Activated CD8-positive, alpha-beta memory T cell treated with anti-CD3 and anti-CD28 coated beads, Interleukin-2, amount 50 U/mL, for 1 hour (primary cell): ENCODE measurements around the gene TRIB2.
"Not testable (repeated sequence)": the region's sequence is repeated elsewhere in the genome, so short reads cannot be mapped to it uniquely, and the experiment has no call there.

Experiments
- DNase-seq: peaks from one replicate; pipeline ENCODE4 v3.0.0-alpha.2; 2020; ENCODE audit errors: extremely low read depth

Gene TRIB2

DNA sequence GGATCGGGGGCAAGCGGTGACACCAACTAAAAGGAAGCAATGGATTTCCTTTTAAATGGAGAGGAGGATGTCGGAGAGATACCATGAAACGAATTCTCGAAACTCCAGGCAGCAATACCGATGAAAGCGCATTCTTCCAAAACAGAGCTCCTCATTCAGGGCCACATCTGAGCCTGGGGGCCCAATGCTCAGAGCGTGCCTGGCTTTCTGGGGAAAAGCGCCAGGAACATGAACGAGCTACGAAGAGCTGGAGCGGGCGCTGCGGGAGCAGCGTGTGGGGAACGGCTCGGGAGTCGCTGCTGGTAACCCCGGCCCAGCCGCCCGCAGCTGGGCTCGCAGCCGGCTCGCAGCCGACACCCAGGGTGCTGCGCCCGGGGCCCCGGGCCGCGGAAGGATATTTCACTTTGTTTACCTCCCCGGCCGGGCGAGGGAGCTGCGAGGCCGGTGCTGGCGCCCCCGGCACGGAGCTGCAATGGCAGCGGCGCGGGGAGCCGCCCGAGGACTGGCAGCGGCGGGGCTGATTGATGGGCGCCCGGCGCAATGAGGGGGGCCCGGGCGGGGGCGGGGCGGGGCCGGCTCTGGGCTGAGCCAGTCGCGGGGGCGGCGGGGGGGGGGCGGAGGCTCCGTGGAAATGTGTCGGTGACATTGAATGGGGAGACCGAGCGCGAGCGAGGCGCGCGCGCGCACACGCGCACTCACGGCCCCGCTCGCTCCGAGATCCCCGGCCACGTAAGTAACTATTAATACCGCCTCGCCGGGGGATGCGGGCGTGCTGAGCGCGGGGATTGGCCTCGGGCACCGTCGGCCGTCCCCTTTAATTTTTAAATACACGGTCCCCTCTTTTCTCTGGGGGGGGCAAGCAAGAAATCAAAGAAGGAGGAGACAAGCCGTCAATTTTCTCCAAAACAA lies at the start of gene TRIB2:
TSS of gene TRIB2 (plus strand) at position 655 of the 909 bp plus-strand sequence. CDS start 1,372 bp downstream, outside the sequence.
- DNase-seq: peak; percentile 82

DNA sequence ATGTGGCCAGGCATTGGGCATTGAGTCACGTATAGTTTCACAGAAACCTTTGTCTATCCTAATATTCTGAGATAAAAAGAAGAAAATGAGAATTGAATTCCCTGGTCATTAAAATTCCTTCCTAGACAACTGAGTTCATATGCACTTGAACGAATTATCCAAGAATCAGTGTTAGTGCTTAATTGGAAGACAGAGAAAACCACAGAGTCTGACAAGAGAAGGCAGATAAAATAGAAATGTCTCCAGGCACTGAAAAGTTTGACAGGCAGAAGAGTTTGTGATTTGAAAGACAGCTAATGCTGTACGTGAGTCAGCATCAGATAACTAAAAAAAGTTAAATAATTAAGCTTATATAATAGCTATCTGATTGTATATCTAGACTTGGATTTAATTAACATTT lies 47.7 kb upstream of the TRIB2 start:
- DNase-seq: no peak

DNA sequence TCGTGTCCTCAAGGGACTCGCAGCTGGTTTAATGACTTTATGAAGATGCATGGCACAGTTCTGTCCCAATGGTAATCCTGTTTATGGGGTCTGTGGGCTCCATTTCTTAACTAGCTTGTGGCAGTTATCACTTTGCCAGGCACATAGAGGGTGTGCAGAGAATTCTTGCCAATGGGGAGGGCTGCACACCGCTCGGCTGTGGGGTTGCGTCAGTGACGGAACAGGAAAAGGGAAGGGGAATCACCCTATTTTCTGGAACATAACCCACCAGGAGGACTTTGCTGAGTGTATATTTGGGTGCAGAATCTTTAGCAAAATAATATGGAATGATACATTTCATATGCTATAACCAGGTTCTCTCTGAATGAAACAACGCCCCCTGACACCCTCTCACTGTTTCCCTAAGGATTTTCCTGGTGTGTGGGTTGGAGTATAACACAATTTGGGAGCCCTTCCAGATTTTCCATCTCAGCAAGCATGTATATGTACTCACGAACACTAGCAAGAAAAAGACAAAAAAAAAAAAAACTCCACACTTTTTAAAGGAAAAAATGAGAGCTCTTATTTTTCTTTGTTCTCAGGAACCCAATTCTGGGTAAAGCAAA lies 43.9 kb upstream of the TRIB2 start:
- DNase-seq: no peak

DNA sequence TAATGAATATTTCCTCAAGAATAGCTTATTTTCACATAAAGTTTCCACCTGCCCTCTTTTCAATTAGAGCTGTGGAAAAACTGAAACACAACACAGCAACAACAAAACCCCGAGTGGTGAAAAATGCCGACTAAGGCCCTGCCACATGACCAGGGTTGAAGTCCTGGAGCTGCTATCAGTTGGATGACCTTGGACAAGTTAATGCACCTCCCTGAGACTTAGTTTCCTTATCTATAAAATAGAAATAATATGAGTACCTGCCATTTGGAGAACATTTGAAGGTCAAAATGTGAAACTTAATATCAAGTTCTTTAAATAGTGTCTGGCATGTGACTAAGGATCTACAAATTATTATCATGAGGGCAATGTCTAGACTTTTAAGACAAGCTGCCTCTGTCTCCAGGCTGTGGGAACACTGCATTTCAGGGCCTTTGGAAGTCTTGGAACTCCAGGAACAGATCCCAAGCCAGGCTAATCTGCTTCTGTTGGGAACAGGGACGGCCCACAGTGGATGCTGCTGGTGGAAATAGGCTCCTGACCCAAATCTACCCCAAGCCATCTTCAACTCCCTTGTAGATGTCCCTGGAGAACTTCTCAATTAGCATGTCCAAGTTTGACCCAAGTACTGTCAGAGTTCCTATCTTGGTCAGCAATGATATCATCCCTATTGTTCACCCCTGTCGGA lies 42.0 kb upstream of the TRIB2 start:
- no peak for DNase-seq

DNA sequence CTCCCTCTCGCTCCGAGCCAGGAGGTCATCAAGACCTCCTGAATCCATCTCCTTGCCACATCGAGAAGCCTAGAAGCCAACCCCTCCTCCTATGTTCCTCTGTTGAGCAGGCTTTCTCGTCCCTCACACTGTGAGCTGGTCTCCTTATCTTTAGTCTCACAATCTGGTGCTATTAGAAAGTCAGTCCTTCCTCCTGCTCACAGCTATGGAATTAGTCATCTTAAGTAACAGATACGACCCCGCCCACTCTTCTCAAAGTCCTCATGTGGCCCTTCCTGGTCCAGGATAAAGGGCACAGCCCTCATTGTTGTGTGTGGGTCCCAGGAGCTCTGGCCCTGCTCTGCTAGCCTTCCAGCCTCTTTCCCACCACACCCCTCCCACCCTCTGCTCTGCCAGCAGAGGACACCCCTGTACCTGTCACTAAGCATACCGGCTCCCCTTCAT lies 41.4 kb upstream of the TRIB2 start:
- no peak for DNase-seq

DNA sequence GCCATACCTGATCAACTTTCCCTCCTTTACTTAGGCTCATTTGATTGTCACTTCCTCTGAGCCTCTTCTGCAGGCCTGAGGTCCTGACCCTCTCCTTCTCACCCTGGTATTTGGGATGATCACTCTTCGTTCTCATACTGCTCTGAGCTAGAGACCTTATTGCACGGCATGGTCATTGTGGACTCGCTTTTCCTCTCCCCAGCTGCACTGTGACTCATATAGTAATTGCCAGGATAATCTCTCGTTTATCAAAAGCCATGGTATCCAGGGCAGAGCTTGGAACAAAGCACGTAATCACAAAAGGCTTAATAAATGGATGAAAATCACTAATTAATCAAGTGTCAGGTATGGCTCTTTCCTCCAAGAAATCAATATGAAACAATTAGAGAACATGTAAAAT lies 40.9 kb upstream of the TRIB2 start:
- DNase-seq: no peak

DNA sequence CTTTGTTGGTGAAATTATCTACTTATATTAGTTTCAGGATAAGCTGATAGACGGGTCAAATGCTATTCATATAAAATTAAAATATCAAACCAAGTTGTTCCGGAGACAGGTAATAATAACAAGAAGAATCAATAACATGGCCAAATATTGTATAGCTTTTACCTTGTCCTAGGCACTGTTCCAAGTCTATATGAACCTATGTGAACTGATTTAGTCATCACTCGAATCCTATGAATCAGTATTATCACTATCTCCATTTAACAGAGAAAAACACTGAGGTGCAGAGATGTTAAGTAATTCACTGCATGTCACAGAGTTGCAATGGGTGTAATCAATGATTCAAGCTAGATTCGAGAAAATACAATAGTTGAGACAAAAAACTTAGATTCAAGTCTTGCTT lies 40.0 kb upstream of the TRIB2 start:
- DNase-seq: no peak

DNA sequence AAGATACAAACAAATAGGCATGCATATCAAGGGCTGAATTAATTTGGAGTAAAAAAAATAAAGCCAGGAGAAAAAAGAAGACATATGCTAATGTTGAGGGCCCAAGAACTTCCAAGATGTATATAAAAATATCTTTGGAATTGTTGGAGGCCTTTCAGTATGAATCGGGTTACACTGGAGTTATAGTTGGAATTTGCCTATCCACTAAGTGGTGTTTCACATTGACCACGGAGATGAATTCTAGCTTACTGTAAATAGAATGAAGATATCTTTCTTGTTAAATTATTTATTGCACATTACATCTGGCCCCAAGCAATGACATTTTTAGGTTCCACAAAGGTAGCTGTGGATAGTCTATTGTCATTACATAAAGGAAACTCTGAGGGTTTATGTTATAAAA lies 38.5 kb upstream of the TRIB2 start:
- no peak for DNase-seq

DNA sequence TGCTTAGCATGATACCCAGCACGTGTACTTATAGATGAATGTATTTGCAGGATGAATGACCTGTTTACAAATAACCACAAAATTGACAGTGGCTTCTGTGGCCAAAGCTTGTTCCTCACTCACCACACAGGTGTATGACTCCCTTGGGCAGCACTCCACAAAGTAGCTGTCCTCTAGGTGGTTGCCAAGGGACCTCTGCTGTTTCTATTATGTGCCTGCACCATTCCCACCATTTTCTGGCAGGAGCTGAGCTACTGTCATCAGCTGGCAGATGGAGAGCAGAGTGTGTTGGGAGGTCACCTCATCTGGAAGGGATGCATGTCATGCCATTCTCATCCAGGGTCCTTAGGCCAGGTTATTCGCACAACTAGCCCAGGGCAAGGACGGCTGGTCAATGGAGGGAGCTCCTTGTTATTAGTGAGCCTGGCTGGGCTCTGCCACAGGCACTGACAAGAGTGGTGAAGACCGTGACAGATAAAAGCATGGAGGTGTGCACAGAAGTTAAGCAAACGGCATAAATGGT lies 37.1 kb upstream of the TRIB2 start:
- no peak for DNase-seq

DNA sequence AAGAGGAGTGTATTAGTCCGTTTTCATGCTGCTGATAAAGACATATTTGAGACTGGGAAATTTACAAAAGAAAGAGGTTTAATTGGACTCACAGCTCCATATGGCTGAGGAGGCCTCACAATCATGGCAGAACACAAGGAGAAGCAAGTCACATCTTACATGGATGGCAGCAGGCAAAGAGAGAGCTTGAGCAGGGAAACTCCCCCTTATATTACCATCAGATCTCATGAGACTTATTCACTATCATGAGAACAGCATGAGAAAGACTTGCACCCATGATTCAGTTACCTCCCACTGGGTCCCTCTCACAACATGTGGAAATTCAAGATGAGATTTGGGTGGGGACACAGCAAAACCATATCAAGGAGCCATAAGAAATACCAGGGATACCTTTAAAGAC lies 36.6 kb upstream of the TRIB2 start:
- DNase-seq: not testable (repeated sequence)

DNA sequence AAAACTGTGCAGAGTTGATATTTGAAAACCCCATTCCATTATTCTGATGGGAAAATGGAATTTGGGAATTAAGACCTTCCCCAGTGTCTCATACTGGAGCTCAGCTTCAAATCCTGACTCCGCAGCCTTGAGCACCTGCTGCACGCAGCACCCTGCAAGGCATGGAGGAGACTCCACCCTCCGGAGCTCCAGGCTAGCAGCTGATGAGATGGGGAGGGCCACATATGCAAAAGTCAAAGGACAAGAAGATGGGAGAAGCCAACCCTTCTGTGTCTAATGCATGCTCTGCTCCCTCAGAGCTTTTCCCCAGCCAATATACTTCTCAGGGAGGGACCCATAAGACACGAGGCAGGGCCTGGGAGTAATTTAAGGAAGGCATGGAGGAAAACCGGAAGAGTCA lies 34.7 kb upstream of the TRIB2 start:
- DNase-seq: no peak

DNA sequence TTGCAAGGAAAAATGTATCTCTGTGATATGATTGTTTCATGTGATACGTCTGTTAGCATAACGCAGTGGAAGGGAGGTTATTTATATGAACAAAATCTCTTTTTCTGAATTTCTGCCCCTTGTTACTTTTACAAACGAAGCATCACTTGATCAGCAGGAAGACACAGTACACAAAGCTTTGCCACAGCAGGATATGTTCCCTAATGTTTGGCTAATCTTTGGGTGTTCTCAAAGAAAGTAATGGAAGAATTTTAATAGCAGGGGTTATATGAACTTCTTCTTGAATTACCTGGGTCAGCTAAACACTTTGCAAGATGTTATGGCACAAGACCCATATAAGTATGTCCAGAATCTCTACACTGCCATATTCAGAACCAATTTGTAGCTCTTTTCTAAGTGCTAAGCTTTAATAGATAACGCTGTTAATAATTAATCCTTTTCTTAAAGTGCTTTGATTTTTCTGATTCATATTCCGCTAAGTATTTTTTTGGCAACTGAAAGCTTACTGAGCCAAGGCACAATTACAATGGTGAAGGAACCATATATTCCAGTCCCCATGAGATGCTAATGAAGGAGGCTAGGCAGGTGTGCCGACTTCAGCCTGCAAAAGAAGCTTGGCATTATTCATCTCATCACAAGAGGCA lies 33.2 kb upstream of the TRIB2 start:
- DNase-seq: no peak

DNA sequence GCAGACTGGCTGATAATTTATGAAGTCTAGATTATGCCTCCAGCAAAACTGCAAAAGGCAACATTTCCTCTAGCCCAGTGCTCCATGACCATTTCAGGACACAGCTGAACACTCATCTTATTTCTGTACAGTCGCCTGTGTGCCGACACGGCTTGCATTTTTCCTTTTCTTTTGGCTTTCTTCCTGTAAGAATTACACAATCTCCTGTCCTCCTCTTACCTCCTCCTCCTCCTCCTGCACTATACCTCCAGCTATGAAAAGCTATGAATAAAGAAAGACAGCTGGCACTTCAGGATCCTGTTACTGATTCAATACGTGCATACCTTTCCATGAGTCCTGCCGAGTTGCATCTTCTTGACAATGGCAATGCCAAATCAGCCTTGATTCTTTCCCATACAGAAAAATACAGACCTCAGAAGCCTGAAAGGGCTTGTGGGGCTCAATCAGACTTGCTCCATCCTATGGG lies 32.2 kb upstream of the TRIB2 start:
- no peak for DNase-seq

DNA sequence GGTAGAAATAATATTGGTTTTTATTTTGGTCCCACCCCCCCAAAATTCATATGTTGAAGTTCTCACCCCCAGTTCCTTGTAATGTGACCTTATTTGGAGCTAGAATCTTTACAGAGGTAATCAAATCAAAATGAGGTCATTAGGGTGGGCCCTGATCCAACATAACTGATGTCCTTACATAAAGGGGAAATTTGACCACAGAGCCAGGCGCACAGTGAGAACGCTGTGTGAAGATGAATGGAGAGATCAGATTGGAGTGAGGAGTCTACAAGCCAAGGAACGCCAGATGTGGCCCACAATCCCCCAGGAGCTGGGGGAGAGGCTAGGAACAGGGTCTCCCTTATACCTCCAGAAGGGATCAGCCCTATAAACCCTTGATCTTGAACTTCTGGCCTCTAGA lies 31.6 kb upstream of the TRIB2 start:
- DNase-seq: no peak

DNA sequence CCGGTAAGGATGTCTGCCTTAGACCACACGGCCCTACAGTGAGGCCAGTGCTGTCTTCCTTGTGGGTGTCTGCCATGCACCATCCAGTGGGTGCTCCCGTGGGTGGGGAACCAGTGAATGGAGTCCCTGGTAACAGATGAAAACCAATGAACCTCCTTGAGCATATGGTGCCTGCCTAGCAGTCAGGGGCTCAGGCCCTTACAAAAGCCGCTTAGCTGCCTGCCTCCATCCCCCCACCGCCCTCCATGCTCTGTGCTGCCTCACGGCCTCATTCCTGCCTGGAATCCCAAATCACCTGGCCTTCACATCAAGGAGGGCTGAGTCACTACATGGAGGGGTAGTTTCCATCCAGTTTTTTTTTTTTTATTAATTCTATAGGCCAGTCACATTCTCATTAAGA lies 30.8 kb upstream of the TRIB2 start:
- no peak for DNase-seq

DNA sequence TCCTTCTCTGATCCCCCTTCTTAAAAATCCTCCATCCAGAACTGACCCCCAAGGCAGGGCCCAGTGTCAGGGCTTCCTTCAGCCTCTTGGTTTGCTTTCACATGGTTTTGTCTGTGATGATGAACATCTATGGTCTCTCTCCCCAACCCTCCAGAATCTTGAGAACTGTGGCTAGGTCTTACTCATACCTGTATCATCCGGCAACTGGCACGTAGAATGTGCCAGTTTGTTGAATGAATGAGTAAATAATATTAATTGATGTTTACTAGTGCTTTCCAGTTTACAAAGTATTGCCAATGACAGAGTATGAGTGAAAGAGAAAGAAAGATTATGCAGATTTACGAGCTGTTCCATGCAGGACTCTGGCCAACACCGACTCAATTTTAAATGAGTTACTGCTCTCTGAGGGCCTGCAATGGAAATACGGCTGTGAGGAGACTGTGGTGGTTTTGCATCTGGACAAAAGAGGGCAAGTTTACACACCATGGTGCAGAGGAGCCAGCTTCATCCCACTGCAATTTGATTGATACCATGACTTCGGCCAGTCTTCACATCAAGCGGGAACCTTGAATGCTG lies 29.9 kb upstream of the TRIB2 start:
- DNase-seq: no peak

DNA sequence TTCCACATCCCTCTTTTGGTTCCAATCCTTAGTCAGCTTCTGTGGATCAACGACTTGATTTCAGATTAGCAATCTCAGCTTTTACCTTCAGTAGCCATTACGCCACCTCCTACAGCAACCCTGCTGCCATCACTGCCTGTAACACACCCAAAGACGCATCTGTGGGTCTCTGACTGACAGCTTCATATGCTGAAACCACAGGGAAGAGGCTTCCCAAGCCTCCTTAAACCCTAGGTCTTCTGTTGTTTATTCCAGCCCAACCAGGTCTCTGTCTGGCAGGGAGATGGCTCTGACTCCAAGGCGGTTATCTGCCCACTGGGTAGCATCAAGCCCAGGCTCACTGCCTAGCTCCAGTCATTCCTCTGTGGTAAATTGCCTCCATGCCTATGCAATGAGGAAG lies 28.6 kb upstream of the TRIB2 start:
- no peak for DNase-seq

DNA sequence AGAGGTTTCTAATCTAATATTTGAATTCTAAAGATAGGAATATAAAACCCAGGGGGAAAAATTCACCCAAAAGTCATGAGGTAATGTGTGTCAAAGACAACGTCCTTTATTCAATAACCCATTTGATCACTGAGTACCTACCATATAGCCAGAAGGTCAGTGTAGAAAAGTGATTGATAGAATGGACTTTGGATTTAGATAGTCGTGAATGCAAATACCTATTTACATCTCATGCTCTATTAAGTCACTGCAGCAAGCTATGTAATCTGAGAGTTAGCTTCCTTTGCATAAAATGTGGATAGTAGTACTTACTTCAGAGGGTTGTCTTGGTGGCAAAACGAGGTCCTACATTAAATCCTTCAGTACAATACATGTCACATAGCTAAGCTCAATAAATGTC lies 27.8 kb upstream of the TRIB2 start:
- no peak for DNase-seq

DNA sequence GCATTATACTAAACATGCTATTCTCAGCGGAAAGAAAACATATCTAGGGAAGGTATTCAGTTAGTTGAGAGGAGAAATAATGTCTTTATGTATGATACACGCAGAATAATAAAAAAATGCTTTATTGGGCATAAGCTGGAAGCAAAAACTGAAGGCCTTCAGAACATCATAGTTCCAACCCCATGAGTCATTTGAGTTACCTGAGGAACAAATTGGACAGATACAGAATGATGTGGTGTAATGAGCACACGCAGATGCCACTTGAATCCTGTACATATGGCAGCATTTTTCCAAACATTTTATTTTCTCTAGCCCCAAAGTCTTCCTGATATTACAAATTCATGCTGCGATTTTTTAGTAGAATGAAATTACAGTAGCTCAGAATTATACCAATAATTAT lies 23.2 kb upstream of the TRIB2 start:
- DNase-seq: no peak

DNA sequence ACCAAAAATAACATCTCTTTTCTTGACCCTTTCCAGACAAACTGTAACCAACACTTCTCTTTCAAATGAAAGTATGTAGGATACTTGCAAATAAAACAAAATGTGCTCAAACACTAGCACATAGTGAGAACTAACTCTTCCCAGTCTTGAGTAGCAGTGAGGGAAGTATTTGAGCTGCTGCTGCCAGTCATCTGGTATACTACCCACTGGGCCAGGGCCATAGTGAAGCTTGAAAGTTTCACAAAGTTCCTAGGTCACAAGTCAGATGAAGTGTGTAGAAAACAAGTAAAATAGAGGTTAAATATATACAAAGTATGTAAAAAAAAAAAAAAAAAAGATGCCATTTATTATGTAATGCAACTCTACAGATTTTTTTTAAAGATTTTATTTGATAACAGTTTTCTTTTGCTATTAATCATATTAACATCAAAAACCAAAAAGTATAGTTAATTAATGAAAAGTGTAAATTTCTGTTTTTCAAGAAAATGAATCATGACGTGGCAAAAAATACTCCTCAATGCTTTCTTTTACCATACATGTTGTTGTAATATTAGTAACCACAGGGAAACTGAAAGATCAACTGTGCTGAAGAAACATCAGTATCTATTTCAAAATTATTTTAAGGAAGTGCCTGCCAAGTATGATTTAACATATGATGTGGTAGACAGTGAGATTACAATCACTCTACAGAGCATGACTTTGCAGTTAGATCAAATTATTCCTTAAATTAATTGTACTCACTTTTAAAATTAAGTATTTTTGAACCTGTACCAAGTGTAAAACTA lies 21.6 kb upstream of the TRIB2 start:
- no peak for DNase-seq

DNA sequence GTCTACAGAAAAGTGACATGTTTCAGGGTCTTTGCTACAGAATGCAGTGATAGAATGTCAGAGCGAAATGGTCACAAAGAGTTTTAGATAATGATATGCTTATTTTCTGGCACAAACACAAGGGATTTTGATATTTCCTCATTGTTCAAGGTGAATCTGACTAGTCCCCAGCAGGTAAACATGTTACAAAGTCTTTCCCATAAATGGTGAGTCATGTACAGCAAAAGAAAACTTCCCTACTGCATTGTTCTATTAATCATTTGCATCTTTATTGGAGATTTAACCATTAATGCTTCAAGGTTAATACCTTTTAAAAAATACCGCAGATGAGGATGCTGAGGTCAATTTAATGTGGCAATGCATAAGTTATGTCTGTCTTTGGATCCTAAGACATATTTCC lies 19.1 kb upstream of the TRIB2 start:
- no peak for DNase-seq
